ENCODE measurements around the gene ST3GAL3.

ST3GAL3 gene

GRCh38 chr1:43979528-43980254 is 272.4 kb downstream of the ST3GAL3 start:
- Histone ChIP-seq H3K4me3 (ENCODE audit: low read depth, low read length) (peak overlapping the region; percentile 59), H3K4me1 (no peaks in the 10 kb centered on the region), H3K9me3 (no peaks in the 10 kb centered on the region), H3K36me3 (peaks cover 8% of the 10 kb centered on the region), H3K27me3 (no peaks in the 10 kb centered on the region)
- no peak for TF ChIP-seq CTCF (IDR thresholded peaks at IDR 0.05; ENCODE audit: low read depth, low read length)
- peak; percentile 63 for DNase-seq

GRCh38 chr1:43980255-43981134 is 273.2 kb downstream of the ST3GAL3 start:
- Histone ChIP-seq H3K4me3 (ENCODE audit: low read depth, low read length) (peak overlapping the region; percentile 59), H3K9me3 (no peaks in the 10 kb centered on the region), H3K27me3 (no peaks in the 10 kb centered on the region), H3K36me3 (peaks cover 8% of the 10 kb centered on the region), H3K4me1 (no peaks in the 10 kb centered on the region)
- DNase-seq: no peak
- no peak for TF ChIP-seq CTCF (IDR thresholded peaks at IDR 0.05; ENCODE audit: low read depth, low read length)

All from BE2C (cell line).